ENCODE results near the gene LMBR1.
"Not testable (repeated sequence)": the region's sequence is repeated elsewhere in the genome, so short reads cannot be mapped to it uniquely, and the experiment has no call there.

Gene LMBR1

DNA sequence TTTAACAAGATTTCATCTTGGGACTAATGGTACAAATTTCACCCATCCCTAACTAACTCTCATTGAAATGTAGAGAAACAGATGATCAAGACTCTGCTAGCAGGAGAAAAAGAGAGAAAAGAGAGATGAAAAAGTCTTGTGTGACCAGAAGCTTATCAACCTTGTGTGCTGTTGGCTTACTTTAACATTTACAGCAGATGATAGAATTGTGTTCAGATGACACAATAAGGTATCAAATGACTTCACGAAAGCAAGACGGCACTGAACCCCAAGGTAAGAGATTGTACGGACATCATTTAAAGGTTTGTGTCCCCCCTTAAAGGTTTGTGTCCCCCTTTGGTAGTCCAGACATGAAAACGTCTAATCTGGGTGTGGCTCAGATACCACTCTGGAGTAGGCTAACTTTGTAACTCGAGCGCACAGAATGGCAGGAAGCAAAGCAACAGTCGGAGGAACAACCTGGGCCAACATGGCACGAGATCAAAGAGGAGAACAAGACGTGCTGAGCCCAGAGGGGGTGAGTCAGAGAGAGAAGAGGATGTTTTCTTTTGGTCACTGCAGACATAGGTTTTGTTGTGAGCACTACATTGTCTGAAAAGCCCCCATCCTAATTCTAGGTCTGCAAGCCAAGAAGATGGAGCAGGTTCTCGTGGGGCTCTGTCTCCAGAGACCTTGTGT, 10.4 kb upstream of the LMBR1 start:
- DNase-seq = no peak

DNA sequence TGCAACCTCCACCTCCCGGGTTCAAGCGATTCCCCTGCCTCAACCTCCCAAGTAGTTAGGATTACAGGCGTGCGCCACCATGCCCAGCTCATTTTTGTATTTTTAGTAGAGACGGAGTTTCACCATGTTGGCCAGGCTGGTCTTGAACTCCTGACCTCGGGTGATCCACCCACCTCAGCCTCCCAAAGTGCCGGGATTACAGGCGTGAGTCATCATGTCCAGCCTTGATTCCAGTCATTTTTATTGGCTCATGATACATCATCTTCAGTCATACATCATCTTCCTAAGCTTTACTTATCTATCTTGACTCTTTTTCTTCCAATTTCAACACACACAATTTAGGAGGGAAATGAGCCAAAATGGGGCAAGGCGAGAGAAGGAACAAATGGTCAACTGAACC, 7.1 kb upstream of the LMBR1 start:
- not testable (repeated sequence) for DNase-seq

DNA sequence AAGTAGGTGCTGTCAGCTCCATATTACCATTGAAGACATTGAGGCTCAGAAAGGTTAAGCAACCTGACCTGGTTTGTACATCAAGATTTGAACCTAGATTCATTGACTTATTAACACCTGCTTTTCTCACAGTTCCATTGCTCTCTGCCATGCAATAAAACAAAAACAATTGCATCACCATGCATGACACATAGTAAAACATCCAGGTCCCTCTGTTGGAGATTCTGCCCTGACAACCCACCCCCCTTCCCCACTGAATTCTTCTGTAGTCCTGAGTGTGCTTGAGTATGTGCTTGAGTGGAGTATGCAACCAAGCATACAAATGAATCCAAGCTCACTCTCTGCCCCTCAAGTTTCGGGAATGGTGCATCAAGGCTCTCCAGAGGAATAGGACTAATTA, 6.0 kb upstream of the LMBR1 start:
- no peak for DNase-seq

DNA sequence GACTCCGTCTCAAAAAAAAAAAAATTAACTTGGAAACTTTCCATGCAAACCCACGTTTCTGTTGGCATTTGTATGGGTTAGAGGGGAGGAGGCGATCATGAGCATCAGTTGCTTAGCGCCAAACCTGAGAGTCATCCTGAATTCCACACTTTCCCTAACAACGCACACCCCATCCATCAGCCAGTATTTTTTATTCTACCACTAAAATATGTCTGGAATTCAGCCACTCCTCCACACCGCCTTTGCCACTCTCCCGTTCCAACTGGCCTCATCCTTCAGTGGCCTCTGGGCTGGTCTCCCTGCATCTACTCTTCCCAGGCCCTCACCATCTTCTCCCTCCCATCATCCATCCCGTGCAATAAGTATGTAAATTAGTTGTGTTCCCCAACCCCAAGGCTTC, 4.7 kb upstream of the LMBR1 start:
- DNase-seq = no peak

DNA sequence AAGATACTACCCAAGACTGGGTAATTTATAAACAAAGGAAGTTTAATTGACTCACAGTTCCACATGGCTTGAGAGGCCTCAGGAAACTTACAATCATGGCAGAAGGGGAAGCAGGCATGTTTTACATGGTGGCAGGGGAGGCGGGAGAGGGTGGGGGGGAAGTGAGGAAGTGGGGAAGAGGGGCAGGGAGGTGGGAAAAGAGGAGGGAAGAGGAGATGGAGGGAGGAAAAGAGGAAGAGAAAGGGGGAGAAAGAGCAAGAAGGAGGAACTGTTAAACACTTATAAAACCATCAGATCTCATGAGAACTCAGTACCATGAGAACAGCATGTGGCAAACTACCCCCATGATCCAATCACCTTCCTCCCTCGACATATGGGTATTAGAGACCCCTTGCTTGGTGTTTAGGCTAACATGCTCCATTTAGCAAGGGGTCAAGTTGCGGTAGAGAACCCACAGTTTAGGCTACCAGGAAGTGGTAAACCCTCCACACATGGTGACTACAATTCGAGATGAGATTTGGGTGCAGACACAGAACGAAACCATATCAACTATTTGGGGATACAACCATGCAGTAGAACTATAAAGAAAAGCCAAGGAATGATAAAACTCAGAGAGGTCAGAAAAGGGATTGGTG, 3.5 kb upstream of the LMBR1 start:
- DNase-seq = no peak

DNA sequence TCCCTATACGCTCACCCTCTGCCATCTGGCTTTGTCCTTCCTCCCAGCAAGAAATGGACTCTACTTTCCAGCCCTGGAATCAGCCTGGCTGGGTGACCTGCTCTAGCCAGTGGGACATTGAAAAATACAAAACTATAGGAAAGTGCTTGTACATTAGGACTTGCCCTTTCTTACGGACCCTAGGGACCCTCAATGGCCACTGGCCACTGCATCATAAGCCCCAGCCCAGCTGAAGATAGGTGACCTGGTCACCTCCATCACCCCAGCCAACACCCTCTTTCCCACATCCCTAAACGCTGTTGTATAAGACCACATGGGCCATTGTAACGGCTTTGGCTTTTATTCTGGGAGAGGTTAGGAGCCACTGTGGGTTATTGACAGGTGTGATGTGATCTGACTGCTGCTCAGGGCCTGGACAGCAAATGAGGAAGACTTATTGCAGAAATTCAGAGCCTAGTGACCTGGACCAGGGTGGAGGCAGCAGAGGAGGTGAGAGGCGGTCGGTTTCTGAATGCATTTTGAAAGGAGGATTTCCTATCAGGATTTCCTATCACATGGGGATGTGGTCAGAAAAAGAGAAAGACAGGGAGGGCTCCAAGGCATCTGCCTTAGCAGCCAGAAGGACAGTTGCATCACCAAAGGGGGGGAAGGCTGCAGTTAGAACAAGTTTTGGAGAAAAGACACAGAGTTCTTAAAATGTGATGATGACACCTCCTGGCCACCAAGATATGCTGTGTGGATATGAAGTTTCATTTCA, 2.2 kb upstream of the LMBR1 start:
- peak; percentile 98 to 99 for DNase-seq

DNA sequence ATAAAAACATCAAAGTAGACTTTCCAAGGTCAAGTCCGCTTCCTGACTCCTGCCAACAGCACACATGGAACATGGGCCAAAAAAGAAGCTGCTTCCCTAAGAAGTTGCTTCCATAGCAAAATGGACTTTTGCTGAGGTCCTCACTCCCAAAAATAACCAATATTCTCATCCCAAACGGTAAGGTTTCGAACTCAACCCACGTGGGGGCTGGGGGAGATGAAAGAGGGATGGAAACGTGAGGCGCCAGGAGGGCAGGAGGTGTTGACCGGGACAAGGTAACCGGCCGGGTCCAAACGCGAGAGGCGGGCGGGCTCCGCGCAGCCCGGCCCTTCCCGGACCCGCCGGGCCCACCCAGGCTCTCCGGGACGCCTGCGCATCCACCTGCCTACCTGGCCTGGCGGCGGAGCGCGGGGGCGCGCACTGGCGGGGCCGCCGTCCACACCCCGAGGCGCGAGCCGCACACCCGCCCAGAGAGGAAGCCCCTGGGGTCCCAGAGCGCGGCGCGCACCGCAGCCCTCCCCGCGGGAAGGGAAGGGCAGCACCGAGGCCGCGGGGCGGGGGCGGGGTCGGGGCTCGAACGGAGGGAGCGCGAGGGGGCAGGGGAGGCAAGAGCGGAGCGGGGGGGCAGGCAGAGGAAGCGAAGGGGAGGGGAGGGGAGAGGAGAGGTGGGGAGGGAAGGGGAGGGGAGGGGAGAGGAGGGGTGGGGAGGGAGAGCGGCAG, 742 bp downstream of the LMBR1 start:
- DNase-seq = no peak

DNA sequence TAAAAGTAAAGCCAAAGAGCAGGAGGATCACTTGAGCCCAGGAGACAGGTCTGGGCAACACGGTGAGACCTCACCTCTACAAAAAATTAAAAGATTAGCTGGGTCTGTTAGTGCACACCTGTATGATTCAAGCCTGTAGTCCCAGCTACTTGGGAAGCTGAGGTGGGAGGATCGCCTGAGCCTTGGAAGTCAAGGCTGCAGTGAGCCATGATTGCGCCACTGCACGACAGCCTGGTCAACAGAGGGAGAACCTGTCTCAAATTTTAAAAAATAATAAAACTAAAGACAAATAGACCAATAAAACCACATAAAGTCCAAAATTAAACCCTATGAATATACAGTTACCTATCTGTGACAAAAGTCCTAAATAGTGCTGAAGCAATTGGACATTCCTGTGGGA, 3.2 kb downstream of the LMBR1 start:
- DNase-seq = no peak

DNA sequence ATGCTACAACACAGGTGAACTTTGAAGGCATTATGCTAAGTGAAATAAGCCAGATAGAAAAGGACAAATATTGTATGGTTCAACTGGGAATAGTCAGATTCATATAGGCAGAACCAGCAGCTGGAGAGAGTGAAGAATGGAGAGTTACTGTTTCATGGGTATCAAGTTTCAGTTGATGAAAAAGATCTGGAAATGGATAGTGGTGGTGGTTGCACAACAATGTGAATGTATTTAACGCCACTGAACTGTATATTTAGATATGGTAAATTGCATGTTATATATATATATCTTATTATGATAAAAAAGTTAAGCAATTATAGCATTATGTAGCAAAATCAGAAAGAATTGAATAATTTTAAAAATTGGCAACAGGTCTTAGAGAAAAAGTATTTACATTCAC, 3.9 kb downstream of the LMBR1 start:
- DNase-seq = no peak

DNA sequence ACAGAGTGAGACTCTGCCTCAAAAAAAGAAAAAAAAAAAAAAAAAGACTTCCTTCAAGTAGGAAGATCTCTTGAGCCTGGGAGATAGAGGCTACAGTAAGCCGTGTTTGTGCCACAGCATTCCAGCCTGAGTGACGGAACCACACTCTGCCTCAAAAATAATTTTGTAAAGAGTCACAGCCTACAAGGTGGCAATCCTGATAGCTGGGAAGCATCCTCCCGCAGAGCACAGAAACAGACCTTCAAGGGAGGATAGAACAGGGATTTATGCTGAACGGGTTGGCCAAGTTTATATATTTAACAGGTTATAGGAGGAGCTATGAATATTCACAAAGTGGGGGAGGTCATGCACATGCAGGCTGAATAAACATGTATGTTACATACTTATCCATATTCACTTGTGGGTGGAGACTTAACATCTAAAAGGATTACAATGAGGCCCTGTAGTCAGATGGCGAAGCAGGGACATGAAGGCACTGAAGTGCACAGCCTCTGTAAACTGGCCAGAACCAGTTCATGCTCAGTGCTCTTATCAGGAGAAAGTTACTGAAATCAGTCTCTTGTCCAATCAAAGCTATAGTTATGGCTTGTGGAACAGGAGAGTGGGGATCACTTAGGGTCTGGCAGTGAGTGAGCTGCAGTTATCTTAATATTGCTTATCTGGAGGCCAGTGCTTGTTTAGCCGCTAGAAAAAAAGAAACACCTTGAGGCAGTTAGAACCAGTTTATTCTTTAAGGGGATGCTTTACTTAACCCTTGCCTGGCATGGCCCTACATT, 6.8 kb downstream of the LMBR1 start:
- no peak for DNase-seq

DNA sequence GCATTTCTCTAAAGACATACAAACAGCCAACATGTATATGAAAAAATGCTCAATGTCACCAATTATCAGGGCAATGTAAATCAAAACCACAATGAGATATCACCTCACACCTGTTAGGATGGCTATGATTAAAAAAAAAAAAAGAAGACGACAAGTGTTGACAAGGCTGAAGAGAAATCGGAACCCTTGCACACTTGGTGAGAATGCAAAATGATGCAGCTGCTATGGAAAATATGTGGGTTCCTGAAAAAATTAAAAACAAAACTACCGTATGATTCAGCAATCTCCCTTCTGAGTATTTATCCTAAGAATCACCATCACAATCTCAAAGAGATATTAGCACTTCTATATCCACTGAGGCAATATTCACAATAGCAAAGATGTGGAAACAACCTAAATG, 11.3 kb downstream of the LMBR1 start:
- DNase-seq = no peak

DNA sequence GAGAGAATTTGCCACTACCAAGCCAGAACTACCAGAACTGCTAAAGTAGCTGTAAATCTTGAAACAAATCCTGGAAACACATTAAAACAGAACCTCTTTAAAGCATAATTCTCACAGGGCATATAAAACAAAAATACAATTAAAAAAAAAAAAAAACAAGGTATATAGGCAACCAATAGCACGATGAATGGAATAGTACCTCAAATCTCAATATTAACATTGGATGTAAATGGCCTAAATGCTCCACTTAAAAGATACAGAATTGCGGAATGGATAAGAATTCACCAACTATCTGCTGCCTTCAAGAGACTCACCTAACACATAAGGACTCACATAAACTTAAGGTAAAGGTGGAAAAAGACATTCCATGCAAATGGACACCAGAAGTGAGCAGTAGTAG, 17.2 kb downstream of the LMBR1 start:
- no peak for DNase-seq

DNA sequence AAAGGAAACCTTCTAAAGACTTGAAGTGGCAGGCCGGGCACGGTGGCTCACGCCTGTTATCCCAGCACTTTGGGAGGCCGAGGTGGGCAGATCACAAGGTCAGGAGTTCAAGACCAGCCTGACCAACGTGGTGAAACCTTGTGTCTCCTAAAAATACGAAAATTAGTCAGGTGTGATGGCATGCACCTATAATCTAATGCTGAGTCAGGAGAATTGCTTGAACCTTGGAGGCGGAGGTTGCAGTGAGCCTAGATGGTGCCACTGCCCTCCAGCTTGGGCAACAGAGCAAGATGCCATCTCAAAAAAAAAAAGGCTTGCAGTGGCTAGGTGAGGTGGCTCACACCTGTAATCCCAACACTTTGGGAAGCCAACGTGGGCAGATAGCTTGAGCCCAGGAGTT, 24.6 kb downstream of the LMBR1 start:
- DNase-seq = not testable (repeated sequence)

DNA sequence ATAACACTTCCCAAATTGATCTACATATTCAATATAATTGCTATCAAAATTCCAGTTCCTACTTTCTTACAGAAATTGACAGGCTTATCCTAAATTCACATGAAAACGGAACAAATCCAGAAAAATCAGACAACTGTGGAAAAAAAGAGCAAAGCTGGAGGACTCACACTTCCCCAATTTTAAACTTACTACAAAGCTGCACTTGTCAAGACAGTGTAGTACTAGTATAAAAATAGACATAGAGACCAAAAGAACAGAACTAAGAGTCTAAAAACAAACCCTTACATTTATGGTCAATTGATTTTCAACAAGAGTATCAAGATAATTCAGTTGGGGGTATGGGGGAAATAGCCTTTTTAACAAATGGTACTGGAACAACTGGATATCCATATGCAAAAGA, 27.5 kb downstream of the LMBR1 start:
- DNase-seq = no peak

DNA sequence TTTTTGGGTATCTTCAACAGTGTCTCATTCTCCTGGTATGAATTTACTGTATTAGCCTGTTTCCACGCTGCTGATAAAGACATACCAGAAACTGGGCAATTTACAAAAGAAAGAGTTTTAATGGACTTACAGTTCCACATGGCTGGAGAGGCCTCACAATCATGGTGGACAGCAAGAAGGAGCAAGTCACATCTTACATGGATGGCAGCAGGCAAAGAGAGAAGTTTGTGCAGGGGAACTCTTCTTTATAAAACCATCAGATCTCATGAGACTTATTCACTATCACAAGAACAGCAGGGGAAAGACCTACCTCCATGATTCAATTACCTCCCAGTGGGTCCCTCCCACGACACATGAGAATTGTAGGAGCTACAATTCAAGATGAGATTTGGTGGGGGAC, 31.0 kb downstream of the LMBR1 start:
- not testable (repeated sequence) for DNase-seq

DNA sequence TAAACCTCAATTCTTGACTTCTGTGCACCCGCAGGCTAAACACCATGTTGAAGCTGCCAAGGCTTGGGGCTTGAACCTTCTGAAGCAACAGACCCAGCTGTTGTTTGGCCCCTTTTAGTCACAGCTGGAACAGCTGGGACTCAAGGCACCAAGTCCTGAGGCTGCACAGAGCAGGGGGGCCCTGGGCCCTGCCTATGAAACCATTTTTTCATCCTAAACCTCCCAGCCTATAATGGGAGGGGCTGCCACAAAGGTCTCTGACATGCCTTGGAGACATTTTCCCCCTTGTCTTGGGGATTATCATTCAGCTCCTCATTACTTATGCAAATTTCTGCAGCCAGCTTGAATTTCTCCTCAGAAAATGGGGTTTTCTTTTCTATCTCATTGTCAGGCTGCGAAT, 31.8 kb downstream of the LMBR1 start:
- no peak for DNase-seq

DNA sequence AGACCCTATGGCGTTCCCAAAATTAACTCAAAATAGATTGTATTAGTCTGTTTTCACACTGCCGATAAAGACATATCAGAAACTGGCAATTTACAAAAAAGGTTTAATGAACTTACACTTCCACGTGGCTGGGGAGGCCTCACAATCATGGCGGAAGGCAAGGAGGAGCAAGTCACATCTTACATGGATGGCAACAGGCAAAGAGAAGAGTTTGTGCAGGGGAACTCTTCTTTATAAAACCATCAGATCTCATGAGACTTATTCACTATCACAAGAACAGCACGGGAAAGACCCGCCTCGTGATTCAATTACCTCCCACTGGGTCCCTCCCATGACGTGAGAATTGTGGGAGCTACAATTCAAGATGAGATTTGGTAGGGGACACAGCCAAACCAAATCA, 32.9 kb downstream of the LMBR1 start:
- not testable (repeated sequence) for DNase-seq

DNA sequence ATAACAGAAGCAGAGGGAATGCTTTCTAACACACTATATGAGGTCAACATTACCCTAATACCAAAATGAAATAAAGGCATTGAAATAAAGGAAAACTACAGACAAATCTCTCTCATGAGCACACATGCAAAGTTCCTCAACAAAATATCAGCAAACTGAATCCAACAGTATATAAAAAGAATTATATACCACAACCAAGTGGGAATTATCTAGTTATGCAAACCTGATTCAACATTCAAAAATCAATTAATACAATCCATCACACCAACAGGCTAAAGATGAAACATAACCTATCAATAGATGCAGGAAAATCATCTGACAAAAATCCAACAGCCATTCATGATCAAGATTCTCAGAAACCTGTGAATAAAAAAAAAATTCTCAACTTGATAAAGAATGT, 34.5 kb downstream of the LMBR1 start:
- no peak for DNase-seq

DNA sequence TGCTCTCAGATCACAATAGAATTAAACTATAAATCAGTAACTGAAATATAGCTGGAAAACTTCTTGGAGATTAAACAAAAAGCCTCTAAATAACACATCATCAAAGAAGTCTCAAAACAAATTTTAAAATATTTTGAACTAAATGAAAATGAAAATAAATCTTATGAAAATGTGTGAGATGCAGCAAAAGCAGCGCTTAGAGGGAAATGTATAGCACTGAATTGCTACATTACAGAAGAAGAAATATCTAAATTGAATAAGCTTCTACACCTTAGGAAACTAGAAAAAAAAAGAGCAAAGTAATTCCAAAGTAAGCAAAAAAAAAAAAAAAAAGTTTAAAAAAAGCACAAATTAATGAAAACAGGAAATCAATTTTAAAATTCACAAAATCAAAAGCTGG, 35.2 kb downstream of the LMBR1 start:
- DNase-seq = no peak

DNA sequence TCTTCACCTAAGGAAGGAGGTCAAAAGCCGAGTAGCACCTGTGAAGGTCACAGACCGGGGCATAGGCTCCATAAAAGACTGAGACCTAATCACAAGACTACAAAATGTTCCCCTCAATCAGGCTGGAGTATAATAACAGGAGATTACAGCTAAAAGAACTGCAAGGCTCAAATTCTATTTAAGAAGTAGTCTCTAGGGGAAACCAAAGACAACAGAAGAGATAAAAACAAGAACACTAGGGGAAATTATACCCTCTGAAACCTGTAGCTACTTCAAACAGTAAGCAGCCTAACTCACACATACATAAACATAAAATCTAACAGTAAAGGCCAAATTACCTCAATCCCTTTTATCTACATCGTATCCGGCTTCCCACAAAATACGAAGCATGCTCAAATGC, 38.3 kb downstream of the LMBR1 start:
- no peak for DNase-seq

DNA sequence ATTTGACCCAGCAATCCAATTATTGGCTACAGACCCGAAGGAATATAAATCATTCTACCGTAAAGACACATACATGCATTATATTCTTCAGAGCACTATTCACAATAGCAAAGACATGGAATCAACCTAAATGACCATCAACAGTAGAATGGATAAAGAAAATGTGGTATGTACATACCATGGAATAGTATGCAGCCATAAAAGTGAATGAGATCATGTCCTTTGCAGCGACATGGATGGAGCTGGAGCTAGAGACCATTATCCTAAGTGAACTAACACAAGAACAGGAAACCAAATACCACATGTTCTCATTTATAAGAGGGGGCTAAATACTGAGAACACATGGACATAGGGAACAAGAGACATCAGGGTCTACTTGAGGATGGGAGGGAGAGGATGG, 44.0 kb downstream of the LMBR1 start:
- no peak for DNase-seq

DNA sequence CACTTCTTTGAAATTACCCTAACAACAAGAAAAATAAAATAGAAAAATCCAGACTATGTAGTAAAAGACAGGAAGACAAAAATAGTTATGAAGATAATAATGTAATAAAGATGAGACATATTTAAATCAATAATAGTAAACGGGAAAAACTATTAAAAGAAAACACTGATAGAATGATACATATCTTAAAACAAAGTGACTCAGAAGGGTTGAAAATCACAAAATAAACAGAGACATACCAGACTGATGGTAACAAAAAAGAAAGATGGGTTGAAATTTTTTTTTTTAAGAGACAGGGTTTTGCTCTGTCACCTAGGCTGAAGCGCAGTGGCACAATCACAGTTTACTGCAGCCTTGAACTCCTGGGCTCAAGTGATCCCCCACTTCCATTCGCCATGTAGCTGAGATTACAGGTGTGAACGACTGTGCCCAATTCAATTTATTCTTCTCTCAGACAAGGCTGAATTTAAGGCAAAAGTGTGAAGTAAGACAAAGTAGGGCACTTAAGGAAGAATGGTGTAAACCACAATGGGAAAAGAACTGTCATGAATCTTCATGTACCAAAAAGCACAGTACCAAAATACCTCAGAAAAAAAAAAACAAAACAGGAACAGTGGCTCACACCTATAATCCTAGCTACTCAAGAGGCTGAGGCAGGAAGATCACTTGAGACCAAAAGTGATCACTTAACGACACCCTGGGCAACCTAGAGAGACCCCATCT, 47.4 kb downstream of the LMBR1 start:
- no peak for DNase-seq

Measured in AML-193 (cell line).